ENCODE data around the gene NSUN4. TPM values are rescaled to one million over a fixed set of nuclear protein-coding genes. Genes with fewer than 3 reads are reported as not detected.
"Not testable (repeated sequence)": the region's sequence is repeated elsewhere in the genome, so short reads cannot be mapped to it uniquely, and the experiment has no call there.

Gene NSUN4
- total RNA-seq: 10 to 100 TPM; 28.8 to 30.8 TPM

DNA sequence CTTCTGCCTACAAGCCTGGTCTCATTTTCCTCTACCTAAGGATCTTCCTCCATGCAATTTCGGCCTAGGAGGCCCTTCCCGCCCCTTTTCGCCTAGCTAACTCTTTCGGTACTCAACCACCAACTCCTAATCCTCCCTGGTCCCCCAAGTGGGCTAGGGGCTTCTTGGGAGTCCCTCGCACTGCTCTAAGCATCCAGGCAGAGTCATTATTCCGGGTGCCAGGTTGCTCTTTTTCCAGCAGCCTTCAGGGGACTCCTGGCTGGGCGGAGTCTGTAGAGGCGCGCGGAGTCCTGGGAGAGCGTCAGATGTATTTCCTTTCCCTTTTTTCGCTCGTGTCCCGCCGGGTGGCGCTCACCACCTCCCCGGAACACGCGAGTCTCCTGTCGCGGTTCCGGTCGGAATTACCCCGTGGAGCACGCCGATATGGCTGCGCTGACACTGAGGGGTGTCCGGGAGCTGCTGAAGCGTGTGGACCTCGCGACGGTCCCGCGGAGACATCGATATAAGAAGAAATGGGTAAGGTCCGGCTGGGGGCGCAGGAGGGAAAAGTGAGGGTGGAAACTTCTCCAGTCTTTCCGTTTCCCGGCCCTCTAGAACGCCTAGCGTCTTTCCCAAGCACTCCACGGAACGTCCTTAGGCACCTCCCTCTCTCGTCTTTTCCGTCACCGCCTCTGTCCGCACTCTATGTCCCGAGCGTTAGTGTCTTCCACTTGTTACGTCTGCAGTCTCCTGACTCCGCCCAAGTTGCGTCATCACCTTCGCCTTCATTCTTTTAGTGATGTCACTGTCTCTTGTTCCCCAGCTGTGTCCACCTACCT, at the start of gene NSUN4:
Gene NSUN4 (plus strand): TSS at position 404 of the 818 bp plus-strand sequence. CDS start 20 bp downstream, at position 424.
- ChIA-PET POLR2A (interaction anchor here (0.6 to 1.1 kb wide), 5 partner anchors 21 to 1326 kb away, joined by 3 to 12 read pairs (median 4); partner anchors contain the start of genes LRRC41 and UQCRH), CTCF (interaction anchor here (0.7 to 3.0 kb wide), 6 partner anchors 9 to 218 kb away, joined by 3 to 12 read pairs (median 4); partner anchors contain the start of genes LRRC41 and UQCRH)

DNA sequence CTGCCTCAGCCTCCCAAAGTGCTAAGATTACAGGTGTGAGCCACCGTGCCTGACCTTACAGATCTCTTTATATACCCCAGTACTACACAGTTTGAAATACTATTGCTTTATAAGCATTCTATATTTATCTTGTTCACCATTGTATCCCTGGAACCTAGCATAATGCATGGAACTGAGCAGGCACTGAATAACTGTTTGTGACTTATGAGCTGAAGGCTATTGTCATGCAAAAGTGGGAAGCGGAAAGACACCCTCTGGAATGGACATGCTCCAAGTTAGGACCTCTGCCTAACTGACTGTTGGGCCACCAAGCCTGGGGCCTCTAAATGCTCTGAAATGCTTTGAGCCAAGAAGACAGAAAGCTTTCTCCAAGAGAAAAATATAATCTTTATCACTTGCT, 45.3 kb upstream of the NSUN4 start:
- ChIA-PET CTCF (no interaction called here), POLR2A (interaction anchor here (0.5 kb wide), 1 partner anchor 54 kb away, joined by 3 read pairs; no protein-coding TSS in a partner anchor)

GRCh38 chr1:46298387-46298786, 42.2 kb upstream of the NSUN4 start:
- CTCF ChIA-PET: no interaction called here
- POLR2A ChIA-PET: no interaction called here

DNA sequence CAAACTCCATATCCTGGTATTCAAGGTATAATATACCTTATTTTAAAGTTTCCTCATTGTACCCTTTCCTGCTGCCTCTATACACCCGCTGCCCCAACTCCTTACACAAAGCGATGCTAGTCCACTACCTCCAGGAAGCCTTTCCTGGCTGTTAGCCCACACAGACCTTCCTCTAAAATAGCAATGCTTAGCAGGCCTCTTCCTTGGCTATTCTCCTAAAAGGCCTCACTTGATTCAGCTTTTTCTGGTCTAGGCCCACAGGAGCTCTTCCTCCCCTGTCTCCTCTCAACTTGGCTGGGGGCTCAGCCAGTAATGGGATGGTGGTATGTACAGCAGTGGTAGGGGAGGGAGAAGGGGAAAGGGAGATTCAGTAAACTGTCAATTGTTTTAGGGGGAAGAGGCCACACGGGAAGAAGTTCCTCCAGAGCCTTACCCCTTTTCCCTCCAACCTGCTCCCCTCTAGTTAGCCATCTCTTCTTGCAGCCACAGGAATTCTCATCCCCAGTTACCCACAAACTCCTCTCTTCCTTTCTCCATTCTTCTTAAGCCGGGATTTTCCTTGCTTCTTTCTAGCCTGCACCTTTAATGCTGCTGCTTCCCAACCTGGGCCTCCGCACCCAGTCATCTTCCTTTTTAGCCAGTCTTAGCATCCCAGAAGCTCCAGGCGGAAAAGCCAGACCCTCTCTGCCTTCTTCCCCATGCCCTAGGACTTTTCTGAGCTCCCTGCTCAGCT, 39.8 kb upstream of the NSUN4 start:
- POLR2A ChIA-PET: no interaction called here
- CTCF ChIA-PET: interaction anchor here (0.6 to 0.8 kb wide), 2 partner anchors 9 to 40 kb away, joined by 3 to 4 read pairs; partner anchors contain the start of gene NSUN4

- ChIA-PET CTCF (interaction anchor here (0.8 kb wide), 1 partner anchor 39 kb away, joined by 3 read pairs; the partner anchor contains the start of gene NSUN4), POLR2A (no interaction called here)
Observed at GRCh38 chr1:46301406-46301807, 39.2 kb upstream of the NSUN4 start.

GRCh38 chr1:46301808-46302640, 38.6 kb upstream of the NSUN4 start:
- POLR2A ChIA-PET: interaction anchor here (2.9 kb wide), 1 partner anchor 38 kb away, joined by 11 read pairs; no protein-coding TSS in a partner anchor

GRCh38 chr1:46302641-46303037, 38.0 kb upstream of the NSUN4 start:
- CTCF ChIA-PET: interaction anchor here (1.0 to 2.6 kb wide), 6 partner anchors 8 to 56 kb away, joined by 3 to 12 read pairs (median 4); partner anchors contain the start of gene NSUN4
- POLR2A ChIA-PET: interaction anchor here (0.5 to 2.9 kb wide), 5 partner anchors 20 to 88 kb away, joined by 3 to 12 read pairs (median 5); partner anchors contain the start of genes NSUN4 and RAD54L

More at GRCh38 chr1:46301808-46302640, 38.6 kb upstream of the NSUN4 start:
- CTCF ChIA-PET: interaction anchor here (2.6 kb wide), 1 partner anchor 38 kb away, joined by 12 read pairs; the partner anchor contains the start of gene NSUN4

DNA sequence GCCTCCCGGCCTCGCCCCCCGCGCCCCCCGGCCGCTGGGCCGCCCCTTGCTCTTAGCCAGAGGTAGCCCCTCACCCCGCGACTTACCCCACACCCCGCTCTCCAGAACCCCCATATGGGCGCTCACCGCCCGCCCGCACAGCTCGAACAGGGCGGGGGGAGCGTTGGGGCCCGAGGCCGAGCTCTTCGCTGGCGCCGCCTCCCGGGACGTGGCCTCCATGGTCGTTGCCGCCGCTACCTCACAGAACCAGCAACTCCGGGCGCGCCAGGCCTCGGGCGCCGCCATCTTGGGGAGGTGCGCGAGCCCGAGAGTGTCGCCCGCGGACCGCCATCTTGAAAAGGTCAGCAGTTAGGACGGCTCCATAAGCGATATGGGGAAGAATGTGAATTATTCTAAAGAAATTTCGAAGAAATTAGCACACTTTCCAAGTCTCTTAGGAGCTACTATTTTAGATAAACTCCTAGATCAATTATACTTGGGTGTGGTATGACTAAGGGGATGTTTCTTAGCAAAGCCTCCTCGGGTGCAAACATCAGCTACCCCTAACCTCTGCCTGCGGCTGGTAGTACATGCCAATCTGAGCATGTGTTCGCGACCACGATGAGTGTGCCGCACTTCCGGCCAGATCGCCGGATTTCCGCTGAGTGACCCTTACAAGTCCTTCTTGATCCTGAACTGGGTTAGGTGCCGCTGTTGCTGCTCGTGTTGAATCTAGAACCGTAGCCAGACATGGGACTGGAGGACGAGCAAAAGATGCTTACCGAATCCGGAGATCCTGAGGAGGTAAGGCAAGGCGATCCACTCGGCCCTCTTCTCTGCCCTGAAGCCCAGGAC, 37.4 kb upstream of the NSUN4 start, which contains the start of the genes LRRC41 and UQCRH:
Gene LRRC41 (minus strand): TSS at position 579 of the 834 bp plus-strand sequence. CDS start 294 bp downstream, at position 285.
Gene UQCRH (plus strand): TSS at position 661 of the 834 bp plus-strand sequence. CDS start 69 bp downstream, at position 730.
- ChIA-PET POLR2A (interaction anchor here (0.5 to 2.9 kb wide), 6 partner anchors 21 to 88 kb away, joined by 3 to 12 read pairs (median 4); partner anchors contain the start of genes NSUN4 and RAD54L), CTCF (interaction anchor here (1.0 to 2.6 kb wide), 7 partner anchors 9 to 56 kb away, joined by 3 to 12 read pairs (median 4); partner anchors contain the start of gene NSUN4)

DNA sequence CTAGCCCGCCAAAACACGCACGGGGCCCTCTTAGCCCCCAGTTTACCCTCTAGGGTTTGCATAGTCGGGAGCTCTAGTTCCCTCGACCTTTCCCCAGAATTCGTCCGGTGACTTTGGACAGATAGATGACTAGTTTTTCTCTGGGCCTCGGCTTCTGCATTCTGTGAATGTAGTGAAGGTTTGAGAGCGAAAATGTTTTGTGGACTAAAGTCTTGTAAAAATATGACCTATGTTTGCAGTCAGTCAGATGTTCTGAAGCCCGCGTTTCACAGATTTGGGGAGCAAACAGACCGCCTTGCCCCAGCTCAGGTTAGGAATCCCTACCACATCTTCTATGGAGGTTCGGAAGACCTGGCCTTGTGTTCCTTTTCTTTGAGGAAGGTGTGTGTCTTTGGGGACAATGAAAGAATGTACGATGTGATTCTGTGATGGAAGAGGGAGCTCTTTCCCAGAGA, 36.7 kb upstream of the NSUN4 start:
- ChIA-PET CTCF (interaction anchor here (0.7 to 2.6 kb wide), 6 partner anchors 10 to 57 kb away, joined by 3 to 12 read pairs (median 4); partner anchors contain the start of gene NSUN4), POLR2A (interaction anchor here (0.5 to 2.9 kb wide), 3 partner anchors 34 to 57 kb away, joined by 3 to 12 read pairs (median 11); partner anchors contain the start of gene RAD54L)

DNA sequence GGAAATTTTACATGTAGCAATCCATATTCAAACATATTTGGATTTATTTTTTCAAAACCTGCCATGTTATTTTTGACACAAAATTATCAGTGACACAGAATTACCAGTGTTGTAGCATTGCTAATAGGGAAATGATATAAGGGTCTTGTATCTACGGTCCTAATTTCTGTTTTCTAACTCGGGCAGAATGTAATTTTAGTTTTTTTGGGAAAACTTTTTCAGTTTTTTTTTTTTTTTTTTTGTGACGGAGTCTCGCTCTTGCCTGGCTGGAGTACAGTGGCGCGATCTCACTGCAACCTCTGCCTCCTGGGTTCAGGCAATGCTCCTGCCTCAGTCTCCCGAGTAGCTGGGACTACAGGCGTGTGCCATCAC, 34.5 kb upstream of the NSUN4 start:
- POLR2A ChIA-PET: no interaction called here

DNA sequence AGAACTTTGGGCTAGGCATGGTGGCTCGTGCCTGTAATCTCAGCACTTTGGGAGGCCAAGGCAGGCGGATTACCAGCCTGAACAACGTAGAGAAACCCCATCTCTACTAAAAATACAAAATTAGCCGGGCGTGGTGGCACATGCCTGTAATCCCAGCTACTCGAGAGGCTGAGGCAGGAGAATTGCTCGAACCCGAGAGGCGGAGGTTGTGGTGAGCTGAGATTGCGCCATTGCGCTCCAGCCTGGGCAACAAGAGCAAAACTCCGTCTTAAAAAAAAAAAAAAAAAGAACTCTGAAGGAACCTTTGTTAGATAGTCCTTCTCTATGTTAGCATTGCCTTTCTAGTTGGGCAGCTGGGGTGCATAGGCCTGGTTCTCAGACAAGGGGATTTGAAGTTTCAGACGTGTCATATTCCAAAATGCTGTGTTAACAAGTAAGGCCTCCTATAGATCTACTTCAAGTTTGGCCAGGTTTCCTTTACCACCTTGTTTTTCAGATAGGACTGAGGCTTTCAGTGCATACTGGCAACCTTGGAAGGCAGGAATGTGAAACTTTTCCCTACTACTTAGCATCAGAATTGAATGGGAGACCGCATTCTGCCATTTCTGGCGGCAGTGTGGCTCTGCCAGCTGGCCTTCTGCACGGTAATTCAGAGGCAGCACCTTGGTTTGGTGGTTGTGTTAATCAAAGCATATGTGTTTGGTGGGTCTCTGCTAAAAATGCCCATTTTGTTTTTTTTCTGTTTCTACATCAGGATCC, 31.0 kb upstream of the NSUN4 start:
- ChIA-PET CTCF (no interaction called here), POLR2A (no interaction called here)

More for the DNA sequence above, 34.5 kb upstream of the NSUN4 start:
- CTCF ChIA-PET: no interaction called here

DNA sequence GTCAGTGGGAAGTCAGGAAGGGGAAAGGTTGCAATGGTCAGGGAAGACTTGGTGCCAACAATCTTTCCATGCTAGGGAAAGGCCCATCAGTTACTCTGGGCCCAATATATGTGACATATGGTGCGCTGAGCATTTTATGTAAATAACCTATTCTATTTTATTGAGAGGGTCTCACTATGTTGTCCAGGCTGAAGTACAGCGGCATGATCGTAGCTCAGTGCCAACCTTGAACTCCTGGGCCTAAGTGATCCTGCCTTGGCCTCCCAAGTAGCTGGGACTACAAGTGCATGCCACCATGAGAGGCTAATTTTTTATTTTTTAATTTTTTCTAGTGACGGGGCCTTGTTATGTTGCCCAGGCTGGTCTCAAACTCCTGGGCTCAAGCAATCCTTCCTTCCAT, 30.3 kb upstream of the NSUN4 start:
- ChIA-PET POLR2A (no interaction called here), CTCF (no interaction called here)

GRCh38 chr1:46315669-46316403, 24.8 kb upstream of the NSUN4 start:
- POLR2A ChIA-PET: no interaction called here
- CTCF ChIA-PET: interaction anchor here (0.7 kb wide), 1 partner anchor 142 kb away, joined by 3 read pairs; no protein-coding TSS in a partner anchor

DNA sequence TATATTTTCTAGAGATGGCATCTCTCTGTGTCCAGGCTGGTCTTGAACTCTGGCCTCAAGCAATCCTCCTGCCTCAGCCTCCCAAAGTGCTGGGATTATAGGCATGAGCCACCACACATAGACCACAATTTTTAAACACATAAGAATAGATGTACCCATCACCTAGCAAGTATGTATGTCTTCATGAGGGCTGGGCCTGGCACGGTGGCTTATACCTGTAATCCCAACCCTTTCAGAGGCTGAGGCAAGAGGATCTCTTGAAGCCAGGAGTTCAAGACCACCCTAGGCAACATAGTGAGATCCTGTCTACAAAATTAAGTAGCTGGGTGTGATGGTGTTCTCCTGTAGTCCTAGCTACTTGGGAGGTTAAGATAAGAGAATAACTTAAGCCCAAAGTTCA, 23.3 kb upstream of the NSUN4 start:
- CTCF ChIA-PET: no interaction called here
- POLR2A ChIA-PET: no interaction called here

DNA sequence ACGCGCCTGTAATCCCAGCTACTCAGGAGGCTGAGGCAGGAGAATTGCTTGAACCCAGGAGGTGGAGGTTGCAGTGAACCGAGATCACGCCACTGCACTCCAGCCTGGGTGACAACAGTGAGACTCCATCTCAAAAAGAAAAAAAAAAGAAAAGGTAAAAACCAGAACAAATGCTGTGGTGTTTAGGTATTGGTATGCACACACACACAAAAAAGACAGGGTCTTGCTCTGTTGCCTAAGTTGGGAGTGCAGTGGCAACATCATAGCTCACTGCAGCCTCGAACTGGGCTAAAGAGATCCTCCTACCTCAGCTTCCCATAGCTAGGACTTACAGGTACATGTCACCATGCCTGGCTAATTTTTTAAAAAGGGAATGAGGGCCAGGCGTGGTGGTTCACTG, 21.3 kb upstream of the NSUN4 start:
- CTCF ChIA-PET: interaction anchor here (0.6 kb wide), 1 partner anchor 29 kb away, joined by 4 read pairs; no protein-coding TSS in a partner anchor
- POLR2A ChIA-PET: not testable (repeated sequence)
